Right renal cortex interstitium (tissue), 3 donors: ENCODE results near the gene KLRF1. TPM values are rescaled to one million over a fixed set of nuclear protein-coding genes. Genes with fewer than 3 reads are reported as not detected.
"Not testable (repeated sequence)": the region's sequence is repeated elsewhere in the genome, so short reads cannot be mapped to it uniquely, and the experiment has no call there.

Source experiments
- DNase-seq, 3 donors: peaks; one replicate each; pipeline ENCODE4 v3.0.0-alpha.2; 2013; ENCODE audit warnings: low read depth in 3 of 3, low spot score in 2 of 3
- polyA plus RNA-seq, 3 donors: library from polyadenylated mRNA; unstranded; fragments of 120-200 nt; gene quantifications; one replicate each; pipeline ENCODE4 v1.2.1, GENCODE V29; 2013; ENCODE audit not compliant: insufficient read length in 3 of 3

KLRF1 gene
- polyA plus RNA-seq, 3 donors, result 0.55 to 0.78 (median 0.58) TPM

GRCh38 chr12:9868951-9869306, 41.6 kb downstream of the KLRF1 start:
- no peak for DNase-seq

GRCh38 chr12:9869307-9870161, 42.3 kb downstream of the KLRF1 start, which contains the start of gene CLEC2B:
TSS of gene CLEC2B (minus strand) at chr12:9869354.
- peak in 1 of 3 donors; percentile 6 for DNase-seq

GRCh38 chr12:9870286-9870866, 43.1 kb downstream of the KLRF1 start:
- no peak for DNase-seq

- no peak for DNase-seq
Measured at GRCh38 chr12:9872162-9872561, 44.9 kb downstream of the KLRF1 start.

- no peak for DNase-seq
Measured at GRCh38 chr12:9872742-9873141, 45.5 kb downstream of the KLRF1 start.

GRCh38 chr12:9876120-9876519, 48.8 kb downstream of the KLRF1 start:
- DNase-seq, result not testable (repeated sequence)

- DNase-seq, result no peak
Measured at GRCh38 chr12:9880532-9881078, 53.3 kb downstream of the KLRF1 start.

GRCh38 chr12:9881246-9881645, 54.0 kb downstream of the KLRF1 start, which contains the start of gene KLRF2:
TSS of gene KLRF2 (plus strand) at chr12:9881489. CDS start at chr12:9881596, 107 bp downstream.
- no peak for DNase-seq

GRCh38 chr12:9881988-9882387, 54.7 kb downstream of the KLRF1 start:
- no peak for DNase-seq

GRCh38 chr12:9883175-9883574, 55.9 kb downstream of the KLRF1 start:
- no peak for DNase-seq

GRCh38 chr12:9888665-9889273, 61.5 kb downstream of the KLRF1 start:
- DNase-seq, result no peak

Other genes starting within 250 kb of the KLRF1 start
- gene KLRB1, start 219.6 kb upstream of the KLRF1 start, polyA plus RNA-seq, result 1 to 10 TPM; 4.4 to 6.2 (median 5.5) TPM
- 10 to 100 TPM in 2 of 3 donors, 1 to 10 TPM in 1; 9.9 to 14.3 (median 11.8) TPM for gene CLEC2D, start 157.8 kb upstream of the KLRF1 start, polyA plus RNA-seq
- gene CLECL1, start 94.4 kb upstream of the KLRF1 start, polyA plus RNA-seq, result under 1 TPM in 2 of 3 donors, not detected in 1; 0.19 to 0.41 TPM
- gene CD69, start 66.6 kb upstream of the KLRF1 start, polyA plus RNA-seq, result 1 to 10 TPM; 1.6 to 3.8 (median 2.2) TPM
- gene CLEC2B, start 41.9 kb downstream of the KLRF1 start, polyA plus RNA-seq, result 1 to 10 TPM; 3.5 to 4.8 (median 3.9) TPM
- not detected for gene KLRF2, start 54.0 kb downstream of the KLRF1 start, polyA plus RNA-seq
- not detected for gene CLEC2A, start 104.9 kb downstream of the KLRF1 start, polyA plus RNA-seq
- 1 to 10 TPM in 2 of 3 donors, under 1 TPM in 1; 0.47 to 1.1 (median 1.0) TPM for gene CLEC12A, start 143.9 kb downstream of the KLRF1 start, polyA plus RNA-seq
- 1 to 10 TPM in 2 of 3 donors, under 1 TPM in 1; 0.87 to 2.9 (median 1.3) TPM for gene CLEC1B, start 171.6 kb downstream of the KLRF1 start, polyA plus RNA-seq
- under 1 TPM in 1 of 3 donors, not detected in 2; 0.19 TPM for gene CLEC12B, start 183.1 kb downstream of the KLRF1 start, polyA plus RNA-seq
- gene CLEC9A, start 203.2 kb downstream of the KLRF1 start, polyA plus RNA-seq, result under 1 TPM; 0.21 to 0.51 (median 0.44) TPM